Left renal pelvis (tissue), 4 donors: ENCODE data around the gene ALDH3A2. TPM values are rescaled to one million over a fixed set of nuclear protein-coding genes. Genes with fewer than 3 reads are reported as not detected.

Experiments used
- DNase-seq, 4 donors: peaks; one replicate each; pipeline ENCODE4 v3.0.0-alpha.2; 2013; ENCODE audit warnings: low read depth in 4 of 4, low spot score in 3 of 4
- polyA plus RNA-seq, 4 donors: library from polyadenylated mRNA; unstranded; fragments of 120-200 nt; gene quantifications; one replicate each; pipeline ENCODE4 v1.2.1, GENCODE V29; 2013; ENCODE audit not compliant: insufficient read length in 4 of 4

ALDH3A2 gene
- 10 to 100 TPM; 81.5 to 98.0 (median 94.9) TPM for polyA plus RNA-seq

DNA sequence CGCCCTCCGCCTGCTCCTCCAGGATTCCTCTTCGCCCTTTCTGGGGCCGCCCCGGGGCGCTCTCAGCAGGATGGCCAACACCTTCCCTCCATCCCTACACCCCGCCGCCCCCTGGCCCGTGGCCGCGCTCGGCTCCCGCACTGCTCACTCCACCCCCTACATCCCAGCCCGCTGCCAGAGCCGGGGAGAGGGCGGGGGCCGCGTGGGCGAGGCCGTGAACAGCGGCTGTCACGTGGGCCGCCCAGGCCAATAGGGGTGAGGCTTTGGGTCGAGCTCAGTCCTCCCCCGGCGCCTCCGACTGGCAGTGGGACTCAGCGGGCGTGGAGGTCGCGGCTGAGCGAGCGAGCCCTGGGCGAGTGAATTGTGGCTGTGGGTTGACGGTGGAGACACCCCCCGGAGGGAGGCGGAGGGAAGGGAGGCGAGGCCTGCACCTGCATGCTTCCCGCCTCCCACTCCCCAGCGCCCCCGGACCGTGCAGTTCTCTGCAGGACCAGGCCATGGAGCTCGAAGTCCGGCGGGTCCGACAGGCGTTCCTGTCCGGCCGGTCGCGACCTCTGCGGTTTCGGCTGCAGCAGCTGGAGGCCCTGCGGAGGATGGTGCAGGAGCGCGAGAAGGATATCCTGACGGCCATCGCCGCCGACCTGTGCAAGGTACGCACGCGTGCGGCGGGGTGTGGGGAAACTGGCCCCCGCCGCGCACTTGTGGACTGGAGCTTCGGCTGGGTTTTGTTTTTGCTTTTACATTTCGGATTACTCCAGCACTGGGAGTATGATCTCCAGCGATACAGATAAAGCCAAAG is at the start of gene ALDH3A2:
Gene ALDH3A2, plus strand, starts transcription at position 277 of the 799 bp plus-strand sequence. Its CDS starts 221 bp downstream, at position 498.
- DNase-seq: peak; percentile 85 to 91 (median 87)

DNA sequence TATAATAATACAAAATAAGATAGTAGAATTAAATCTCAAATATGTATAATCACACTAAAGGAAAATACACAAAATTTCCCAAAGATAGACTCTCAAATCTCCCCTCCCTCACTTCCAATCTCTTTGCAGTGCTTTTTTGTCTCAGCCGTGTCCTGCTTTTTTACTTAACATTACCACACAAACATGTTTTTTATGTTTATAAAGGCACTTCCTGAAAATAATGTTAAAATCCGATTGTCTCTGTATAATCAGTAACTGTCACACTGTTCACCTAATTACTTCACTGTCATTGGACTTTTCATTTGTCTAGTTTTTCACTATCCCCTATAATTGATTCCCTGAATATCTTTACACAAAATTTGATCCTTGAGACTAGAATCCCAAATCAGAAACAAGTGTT is 38.2 kb upstream of the ALDH3A2 start:
- DNase-seq: no peak

DNA sequence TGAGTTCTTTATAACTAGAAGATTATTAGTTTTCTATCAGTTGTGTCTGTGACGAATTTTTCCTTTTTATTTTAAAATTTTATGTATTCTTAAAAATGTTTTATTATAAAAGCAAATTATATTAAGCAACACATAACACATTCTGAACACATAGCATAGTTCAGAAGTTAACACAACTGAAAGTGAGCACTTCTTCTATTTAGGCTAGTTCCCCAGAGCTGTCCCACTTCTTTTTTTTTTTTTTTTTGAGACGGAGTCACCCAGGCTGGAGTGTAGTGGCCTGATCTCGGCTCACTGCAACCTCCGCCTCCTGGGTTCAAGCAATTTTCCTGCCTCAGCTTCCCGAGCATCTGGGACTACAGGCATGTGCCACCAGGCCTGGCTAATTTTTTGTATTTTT is 37.7 kb upstream of the ALDH3A2 start:
- DNase-seq: no peak

DNA sequence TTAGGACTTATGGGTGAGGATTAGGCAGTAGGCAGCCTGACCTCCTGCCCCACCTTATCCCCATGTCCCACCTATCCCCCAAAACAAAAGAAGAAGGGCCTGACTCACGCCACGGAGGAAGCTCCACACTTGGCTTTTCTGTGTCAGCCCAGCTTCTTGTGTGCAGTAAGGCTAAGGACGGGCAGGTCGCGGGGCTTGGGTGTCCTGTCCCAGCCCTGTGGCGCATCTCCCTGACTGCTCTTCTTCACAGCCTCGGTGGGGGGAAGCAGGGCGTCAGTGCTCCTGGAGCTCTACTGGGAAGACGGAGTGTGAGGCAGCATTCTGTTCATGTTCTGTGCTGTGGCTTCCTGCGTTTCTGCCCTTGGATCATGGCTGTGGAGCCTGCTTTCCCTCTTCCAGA is 34.6 kb upstream of the ALDH3A2 start:
- DNase-seq: no peak

DNA sequence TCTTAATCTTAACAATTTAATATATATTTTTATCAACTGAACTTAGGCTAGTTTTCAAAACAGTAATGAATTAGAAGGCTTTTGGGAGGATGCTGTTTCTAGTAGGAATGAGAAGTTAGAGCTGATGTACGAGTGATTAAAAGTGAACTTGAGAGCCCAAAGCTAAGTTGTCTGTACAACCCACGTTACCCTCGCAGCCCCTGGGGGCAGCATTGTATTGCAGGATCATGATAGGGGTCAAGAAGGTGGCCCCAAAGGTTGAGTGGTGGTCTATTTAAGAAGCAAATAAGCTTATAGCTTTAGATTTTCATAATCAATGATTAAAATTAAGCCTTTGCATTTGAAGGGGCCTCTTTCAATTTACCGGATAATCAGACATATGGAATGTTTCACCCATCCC is 33.7 kb upstream of the ALDH3A2 start:
- DNase-seq: no peak

DNA sequence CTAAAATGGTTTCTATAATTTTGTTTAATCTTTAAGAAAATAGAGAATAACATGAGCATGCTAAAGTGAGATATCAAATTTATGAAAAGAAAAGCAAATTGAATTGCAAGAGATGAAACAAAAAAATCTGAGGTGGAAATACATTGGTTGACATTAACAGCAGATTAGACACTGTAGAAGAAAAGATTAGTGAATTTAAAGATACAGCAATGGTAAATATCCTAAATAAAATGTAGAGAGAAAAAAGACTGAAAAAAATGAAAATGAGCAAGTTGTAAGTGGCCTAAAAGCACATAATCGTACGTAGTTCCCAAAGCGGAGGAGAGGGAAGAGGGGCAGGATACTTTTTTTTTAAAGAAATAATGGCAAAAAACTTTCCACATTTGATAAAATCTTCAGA is 30.5 kb upstream of the ALDH3A2 start:
- no peak for DNase-seq

DNA sequence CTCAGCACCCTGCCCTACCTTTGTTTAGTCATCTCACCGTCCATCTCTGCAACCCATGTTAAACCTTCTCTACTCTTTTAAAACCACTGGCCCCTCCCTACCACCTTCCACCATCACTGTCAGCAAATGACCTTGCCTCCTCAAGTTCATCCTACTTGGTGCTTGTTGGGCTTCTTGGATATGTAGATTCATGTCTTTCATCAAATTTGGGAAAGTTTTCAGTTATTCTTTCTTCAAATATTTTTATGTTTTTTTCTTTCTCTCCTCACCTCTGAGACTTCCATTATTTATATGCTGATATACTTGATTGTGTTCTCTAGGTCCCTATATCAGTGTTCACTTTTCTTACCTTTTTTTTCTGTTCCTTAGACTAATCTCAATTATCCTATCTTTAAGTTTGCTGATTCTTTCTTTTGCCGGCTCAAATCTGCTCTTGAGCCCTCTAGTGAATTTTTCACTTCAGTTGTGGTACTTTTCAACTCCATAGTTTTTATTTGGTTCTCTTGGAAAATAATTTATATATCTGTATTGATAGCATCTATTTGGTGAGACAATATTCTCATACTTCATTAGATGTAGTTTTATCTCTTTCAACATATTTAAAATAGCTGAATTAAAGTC is 28.7 kb upstream of the ALDH3A2 start:
- no peak for DNase-seq

DNA sequence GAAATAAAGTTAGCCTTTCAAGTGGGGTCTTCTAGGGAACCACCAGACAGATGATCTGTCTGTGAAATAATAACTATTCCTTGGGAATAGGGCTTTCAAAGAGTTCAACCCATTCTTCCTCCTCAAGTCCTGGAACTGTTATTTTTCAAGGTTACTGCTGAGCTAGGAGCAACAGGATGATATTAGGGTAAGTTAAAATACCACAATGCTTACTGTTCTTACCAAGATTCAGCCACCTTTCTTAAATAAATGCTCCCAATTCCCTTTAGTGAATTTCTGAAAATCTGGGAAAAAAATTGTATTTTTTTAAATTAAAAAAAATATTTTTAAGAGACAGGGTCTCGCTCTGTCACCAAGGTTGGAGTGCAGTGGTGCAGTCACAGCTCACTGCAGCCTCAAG is 26.9 kb upstream of the ALDH3A2 start:
- no peak for DNase-seq

DNA sequence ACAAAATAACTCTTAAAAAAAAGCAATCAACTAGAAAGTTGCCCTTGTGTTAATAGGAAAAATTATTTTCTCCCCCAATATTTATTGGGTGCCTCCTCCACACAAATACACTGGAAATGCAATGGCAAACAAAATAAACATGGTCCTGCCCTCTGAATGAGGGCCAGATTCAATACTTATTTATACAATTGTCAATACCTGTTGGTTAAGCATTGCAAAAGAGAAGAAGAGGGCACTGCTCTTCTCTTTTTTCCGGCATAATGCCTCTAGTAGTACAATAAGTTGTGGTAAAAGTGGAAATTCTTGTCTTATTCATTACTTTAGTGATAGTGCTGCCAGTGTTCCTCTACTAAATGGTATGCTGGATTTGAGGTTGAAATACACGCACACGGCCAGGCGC is 22.5 kb upstream of the ALDH3A2 start:
- no peak for DNase-seq

DNA sequence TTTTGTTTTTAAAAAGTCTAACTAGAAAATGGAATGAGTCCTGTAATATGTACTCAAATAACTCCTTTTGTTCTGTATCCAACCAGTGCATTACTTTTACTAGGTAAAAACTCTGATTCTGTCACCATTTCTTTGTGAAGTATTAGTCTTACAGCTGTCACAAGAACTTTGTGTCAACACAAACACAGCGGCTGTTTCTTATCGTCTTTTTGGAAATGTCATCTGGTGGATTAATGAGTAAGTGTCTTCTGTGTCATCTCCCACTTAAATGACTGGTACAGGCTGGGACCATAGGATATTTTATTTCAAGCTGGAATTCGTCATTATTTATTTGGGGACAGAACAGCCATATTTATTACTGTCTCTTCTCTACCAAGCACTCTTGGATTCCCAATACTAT is 19.1 kb upstream of the ALDH3A2 start:
- no peak for DNase-seq

DNA sequence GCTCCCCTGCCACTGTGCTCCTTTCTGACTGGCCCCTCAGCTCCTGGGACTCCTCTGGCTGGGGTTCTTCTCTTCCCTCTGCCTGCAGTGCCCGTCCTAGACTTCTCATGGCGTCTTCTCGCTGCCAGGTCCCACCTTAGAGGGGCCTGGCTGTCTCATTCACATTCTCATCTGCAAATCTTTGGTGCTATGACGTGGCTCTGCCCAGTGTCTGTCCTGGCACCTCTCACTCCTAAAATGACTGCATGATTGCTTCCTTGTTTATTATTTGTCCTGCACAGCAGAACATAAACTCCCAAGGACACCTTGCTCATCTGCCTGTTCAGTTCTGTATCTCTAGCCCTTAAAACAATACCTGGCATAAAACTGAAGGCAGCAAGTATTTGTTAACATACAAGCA is 18.5 kb upstream of the ALDH3A2 start:
- DNase-seq: no peak

DNA sequence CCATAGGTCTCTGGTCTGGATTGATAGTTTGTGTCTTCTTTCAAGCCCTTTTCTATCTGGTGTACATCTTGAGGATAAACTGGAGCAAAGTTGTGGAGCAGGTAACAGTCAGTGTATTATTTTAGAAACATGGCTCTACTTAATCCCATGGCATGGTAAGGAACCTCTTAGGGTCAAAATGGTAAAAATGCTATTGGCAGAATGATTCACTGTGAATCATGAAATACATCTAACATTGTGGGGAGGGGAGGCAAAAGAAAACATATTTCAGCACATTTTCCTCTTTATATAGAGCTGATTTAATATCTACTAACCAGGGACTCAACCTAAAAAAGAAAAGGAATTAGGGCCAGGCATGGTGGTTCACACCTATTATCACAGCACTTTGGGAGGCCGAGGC is 17.9 kb upstream of the ALDH3A2 start:
- no peak for DNase-seq

DNA sequence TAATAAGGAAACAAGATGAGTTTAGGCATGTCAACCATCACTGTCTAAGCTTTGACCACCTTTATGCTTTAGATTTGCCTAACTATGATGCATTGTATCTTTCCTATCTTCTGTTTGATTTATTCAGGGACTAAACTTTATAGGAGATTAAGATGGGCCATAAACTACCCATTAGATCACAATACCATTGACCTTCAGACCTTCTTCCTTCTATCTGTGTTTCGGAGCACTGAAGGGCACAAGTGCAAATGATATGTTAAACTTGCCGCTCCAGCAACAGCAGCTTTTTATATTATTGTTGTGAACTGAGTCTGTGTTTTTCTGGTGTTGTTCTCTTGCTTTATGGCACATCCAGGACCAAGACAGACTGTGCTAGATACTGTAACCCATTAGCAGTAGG is 16.6 kb upstream of the ALDH3A2 start:
- DNase-seq: no peak

DNA sequence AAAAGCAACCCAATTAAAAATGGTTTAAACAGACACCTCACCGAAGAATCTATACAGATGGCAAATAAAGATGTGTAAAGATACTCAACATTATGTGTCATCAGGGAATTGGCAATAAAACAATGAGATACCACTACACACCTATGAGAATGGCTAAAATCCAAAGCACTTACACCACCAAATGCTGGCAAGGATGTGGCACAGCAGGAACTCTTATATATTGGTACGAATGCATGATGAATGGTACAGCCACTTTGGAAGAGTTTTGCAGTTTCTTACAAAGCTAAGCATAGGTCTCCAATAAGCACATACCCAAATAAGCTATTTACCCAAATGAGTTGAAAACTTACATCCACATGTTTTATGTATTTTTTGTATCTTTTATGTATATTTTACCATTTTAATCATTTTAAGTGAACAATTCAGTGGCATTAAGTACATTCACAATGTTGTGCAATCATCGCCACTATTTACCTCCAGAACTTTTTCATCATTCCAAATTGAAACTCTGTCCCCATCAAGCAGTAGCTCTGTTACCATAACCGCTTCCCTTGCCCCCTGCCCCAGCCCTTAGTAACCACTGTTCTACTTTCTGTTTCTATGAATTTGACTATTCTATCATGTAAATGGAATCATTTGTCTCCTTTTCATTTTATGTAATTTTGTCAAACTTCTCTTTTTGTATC is 6.7 kb upstream of the ALDH3A2 start:
- DNase-seq: no peak

DNA sequence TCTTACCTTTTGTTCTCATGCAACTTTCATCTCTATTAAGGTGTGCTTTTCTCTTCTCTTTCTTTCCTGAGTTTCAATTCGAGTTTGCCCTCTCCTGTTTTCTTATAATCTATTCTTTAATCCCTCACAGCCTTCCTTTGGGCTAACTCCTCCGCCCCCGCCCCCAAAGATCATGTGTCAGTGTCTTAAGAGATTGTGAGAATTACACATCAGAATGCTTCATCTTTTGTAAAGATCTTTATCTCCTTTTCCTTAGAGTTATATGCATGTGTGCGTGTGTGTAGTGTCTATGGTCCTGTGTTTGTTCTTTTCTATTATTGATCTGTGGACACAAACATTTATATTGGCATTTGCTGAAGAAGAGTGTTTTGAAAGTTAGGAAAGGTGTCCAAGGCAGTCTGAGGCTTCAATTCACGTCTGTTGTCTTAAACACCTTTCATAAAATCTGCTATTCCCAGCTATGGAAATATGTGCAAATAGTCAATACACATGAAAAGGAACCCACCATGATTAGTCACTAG is 6.1 kb upstream of the ALDH3A2 start:
- no peak for DNase-seq

DNA sequence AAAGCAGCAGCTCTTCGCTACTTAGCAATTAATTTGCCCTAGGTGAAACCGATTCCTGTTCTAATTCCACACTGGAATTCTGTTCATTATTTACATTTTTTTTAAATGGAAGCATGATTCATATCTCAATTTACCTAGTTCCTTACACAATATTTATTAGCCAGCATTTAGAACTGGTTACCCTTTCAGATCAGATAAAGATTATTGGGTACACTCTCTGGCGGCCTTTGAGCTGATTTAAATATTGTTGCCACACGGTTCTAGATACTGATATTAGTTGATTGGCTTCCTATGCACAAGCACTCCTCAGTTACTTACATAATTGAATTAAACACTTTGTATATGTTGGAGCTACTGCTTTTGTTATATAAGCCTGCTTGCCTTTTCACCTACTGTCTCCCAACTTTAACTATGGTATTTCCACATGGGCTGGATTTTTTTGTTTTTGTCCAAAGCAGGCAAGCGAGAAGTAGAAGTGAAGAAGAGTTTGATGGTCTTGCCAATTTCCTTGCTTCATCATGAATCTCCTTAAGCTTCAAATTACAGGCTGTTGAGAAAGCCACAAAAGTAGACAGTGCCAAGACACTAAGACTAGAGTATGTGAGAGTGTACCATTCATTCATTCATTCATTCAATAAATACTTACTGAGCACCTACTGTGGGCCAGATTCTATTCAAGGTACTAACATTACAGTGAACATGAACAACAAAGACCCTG is 3.9 kb upstream of the ALDH3A2 start:
- no peak for DNase-seq

DNA sequence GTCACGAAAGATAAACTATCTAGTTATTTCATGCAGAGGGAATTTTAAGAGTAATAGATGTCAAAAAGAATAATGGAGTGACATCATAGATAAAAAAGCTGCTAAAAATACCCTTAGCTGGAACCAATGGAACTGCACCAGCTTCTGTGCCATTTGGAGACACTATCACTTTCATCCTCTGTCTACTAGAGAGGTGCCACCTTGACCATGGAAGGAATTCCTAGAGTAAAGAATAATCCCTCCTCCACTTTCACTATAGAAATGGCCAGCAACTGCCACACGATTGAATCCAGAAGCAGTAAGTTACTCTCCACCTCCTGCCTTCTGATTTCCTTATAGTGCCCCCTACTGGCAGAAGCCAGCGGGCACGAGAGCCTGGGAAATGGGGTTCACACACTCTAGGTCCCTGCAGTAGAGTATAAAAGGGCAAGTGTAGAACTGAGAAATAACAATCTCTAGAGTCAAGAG is 2.8 kb upstream of the ALDH3A2 start:
- no peak for DNase-seq

DNA sequence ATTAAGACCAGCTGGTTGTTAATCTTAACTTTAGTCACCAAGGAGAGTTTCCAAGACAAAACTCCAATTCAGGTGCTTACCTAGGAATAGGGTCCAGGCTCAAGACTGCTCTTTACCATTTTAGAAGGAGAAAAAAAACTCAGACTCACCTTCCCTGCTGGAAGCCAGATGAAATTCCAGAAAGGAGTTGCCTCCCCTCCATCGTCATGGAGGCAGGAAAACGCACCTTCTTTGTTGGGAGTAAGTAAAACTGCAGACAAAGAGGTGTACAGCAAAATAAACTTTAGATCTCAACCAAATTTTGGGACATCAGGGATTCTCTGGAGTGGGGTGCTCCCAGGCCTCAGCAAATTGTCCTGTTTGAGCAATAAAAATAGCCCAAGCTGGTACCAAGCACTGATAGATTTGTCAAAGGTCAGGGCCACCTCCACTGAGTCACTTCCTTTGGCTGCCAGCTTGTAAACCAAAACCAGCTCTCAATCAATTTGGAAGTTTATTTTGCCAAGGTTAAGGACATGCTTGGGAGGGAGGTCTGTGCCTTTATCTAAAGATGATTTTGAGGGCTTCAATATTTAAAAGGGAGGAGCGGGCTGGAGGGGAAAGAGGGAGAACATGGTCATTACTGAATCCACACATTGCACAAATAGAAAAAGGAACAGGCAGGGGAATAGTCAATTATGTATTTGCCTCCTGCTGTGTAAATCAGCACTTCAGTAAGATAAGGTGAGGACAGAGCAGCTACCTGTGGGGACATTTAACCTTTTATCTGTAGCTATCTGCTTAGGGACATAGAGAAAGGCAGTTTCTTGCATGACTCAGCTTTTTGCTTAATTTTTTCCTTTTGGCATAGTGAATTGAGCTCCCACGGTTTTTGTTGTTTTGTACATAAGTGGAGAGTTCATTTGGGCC is 1.5 kb upstream of the ALDH3A2 start:
- DNase-seq: no peak

DNA sequence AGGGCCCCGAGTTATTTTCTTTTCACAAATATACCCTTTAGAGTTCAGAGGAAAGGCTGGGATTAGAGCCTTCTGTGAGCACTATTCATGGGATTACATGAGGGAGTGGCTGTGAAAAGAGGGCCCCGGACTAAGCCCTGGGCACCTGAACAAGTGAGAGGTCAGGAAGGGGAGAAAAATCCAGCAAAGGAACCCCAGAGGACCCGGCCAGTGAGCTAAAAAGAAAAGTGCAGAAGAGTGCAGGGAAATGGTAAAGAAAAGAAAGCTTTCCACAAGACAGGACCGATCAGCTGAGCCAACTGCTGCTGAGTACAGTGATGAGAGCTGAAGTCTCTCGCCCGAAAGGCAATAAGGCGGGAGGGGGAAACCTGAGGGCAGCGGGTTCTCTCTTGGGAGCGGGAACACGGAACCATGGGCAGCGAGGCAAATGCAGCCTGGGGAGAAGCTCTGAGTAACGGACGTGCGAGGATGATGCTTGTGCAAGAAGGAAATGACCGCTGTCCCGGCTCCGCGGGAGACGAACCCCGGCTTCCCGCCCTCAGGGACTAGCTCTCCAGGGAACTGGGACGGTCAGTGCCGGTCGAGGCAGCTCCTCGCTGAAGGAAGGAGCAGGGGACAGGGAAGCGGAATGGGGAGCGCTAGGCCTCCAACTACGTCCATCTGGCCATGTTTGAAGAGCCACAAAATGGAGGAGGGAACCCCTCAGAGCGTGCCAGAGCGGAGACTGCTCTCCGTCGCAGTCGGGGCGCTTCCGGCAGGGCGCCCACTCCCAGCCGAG is 665 bp upstream of the ALDH3A2 start:
- peak in 2 of 4 donors; percentile 32 to 41 for DNase-seq
